GM19455 (cell line): ENCODE data around the gene PECR.
"Not testable (repeated sequence)": the region's sequence is repeated elsewhere in the genome, so short reads cannot be mapped to it uniquely, and the experiment has no call there.

Source experiments
- ATAC-seq: cut with Tn5 transposase; IDR thresholded peaks from one replicate; pipeline ENCODE4 v1.9.1; 2021; ENCODE audit not compliant: unreplicated experiment

Gene PECR

DNA sequence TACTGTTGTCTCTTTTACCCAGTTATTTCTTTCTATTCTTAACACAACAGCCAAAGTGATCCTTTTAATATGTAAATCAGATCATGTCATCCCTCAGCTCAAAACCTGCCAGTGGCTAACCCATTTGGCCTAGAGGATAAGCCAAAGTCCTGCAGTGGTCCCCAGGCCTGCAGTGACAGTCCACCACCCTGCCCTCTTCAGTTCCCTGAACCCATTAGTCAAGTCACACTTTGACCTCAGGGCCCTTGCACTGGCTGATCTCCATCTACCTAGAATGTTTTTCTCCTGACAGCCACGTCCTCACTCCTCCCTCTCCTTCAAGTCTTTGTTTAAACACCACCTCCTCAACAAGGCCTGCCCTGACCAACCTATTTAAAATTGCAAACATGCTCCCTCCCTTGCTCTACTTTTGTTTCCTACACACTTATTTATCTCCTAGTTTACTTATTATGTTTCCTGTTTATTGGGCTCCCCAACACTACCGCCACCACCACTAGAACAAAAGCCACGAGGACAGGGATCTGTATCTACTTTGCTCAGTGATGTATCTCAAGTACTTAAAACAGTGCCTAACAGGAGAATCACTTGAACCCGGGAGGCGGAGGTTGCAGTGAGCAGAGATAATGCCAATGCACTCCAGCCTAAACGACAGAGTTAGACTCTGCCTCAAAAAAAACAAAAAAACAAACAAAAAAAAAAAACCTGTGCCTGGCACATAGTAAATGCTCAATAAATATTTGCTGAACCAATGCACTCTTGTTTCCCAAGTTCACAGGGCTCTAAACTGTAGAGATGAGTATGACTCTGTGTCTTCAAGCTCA is 77.5 kb downstream of the PECR start:
- ATAC-seq = no peak

DNA sequence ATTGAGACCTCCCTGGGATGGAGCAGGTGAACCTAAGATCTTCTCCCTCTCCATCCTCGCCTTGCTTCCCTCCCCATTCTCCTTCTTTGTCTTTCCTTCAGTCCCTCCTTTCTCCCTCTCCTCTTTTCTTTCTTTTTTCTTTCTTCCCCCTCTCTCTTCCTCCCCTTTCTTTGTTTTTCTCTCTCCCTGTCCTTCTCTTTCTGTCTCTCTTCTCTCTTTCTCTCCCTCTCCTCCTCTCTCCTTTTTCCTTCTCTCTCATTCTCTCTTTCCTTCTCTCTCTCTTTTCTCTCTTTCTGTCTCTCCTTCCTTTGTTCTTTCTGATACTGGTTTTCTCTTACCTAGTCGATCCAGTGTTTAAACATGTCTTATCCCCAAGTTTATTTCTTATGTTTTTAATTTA is 78.9 kb downstream of the PECR start:
- no peak for ATAC-seq

DNA sequence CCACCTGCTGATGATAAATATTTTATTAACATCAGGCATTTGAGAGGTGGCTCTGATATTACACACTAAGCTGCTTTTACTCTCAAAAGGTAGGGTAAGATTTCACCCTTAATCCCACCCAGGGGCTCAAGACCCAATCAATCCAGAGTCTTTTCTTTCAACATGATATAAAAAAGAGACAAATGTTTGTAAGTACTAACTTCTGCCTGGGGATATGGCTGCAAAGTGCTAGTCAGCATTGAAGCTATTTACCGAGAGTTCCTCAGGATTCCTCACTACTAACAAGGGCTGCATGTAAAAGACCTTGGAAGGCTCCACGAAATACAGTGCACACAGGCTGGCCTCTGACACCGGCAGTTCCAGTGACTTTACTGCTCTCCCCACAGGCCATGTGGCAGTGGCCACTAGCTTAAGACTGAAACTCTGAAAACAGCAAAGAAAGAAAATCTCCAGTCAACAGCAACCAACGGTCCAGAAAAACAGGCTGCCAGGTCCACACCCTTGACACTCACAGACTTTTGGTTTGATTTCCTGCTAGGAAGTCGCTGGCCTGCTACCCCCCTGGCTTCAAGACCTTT is 79.4 kb downstream of the PECR start:
- no peak for ATAC-seq

DNA sequence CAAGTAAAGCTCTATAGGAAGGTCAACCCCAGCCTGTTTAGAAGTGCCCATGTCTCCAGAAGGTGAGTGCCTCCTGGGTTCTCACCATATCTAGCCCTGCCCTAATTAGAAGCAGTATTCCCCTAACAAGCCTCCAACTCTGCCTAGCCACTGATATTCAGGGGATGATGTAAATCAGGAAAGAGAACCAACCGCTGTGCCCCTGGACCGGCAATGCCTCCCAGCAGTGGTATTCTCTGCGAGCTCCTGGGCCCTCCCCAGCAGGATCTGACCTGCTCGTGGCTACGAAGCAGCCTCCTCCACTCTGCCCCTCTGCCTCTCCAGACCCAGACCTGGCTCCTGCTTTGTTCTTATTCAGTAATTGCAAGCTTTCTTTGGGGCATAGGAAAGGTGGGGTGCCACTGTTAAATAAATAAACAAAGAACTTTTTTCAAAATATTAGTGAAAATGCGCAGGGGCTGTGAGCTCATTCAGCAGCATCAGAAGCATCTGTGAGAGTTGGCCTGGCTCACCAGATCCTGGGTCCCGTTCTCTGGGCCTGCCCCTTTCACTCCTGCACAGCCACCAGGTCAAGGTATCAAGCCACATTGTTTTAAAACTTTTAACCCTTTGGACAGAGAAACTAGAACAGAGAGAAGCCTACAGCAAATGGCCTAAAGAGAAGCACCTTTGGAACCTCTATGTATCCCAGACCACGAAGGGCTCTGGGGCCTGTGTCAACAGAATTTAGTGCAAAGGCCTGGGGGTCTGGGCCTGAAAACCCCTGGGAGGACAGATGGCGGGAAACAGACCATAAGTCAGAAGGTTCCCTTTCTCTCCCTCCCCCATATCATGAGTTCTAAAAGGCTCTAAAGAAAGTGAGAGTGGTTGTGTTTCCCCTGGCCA is 80.2 kb downstream of the PECR start:
- ATAC-seq = no peak

DNA sequence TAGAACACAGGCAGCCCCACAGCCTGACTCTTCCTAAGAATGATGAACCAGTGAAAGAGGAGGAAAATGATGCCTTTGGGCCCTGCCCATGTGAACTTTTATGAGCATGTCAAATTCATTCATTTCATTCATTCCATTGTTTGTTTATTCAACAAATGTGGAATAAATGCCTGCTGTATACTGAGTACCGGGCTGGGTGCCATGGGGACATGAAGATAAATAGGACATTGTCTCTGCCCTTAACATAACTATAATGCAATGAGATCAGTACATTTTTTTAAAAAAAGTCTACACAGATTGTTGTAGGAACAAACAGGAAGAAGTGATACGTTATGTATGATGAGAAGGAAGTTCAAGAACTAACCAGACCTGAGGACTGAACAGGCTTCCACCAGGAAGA is 83.0 kb downstream of the PECR start:
- no peak for ATAC-seq

DNA sequence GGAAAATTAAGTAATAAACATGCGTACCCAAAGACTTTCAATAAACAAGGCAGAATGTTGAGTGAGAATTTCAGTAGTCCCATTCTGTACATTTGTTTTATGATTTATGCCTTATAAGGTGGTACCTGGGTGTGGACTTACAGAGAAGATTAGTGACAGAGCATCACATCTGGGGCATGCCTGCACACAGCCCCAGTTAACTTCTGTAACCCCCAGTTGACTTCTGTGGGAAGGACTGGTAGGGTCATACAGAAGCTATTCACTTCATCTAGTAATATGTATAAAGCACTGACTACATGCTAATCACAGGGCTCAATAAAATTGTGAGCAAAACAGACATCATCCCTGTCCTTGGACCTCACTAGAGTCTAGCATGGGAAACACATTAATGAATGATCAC is 84.4 kb downstream of the PECR start:
- ATAC-seq = no peak

DNA sequence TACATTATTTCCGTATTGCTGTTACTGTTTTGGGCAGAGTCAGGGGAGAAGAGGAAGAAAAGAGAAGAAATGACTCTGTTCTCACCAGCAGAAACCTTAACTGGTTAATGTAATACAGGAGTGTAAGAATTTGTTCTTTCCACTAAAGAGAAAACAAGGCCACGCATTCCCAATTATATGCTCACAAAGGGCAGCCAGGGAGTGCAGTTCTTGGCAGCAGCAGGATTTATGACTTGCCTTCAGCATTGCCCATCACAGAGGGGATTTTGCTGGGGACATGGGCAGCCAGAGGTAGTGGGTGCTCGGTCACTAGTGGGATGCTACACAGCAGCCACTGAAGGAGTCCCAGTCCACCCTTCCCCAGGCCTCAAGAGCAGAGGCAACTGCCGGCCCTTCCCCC is 86.7 kb downstream of the PECR start:
- ATAC-seq = no peak

DNA sequence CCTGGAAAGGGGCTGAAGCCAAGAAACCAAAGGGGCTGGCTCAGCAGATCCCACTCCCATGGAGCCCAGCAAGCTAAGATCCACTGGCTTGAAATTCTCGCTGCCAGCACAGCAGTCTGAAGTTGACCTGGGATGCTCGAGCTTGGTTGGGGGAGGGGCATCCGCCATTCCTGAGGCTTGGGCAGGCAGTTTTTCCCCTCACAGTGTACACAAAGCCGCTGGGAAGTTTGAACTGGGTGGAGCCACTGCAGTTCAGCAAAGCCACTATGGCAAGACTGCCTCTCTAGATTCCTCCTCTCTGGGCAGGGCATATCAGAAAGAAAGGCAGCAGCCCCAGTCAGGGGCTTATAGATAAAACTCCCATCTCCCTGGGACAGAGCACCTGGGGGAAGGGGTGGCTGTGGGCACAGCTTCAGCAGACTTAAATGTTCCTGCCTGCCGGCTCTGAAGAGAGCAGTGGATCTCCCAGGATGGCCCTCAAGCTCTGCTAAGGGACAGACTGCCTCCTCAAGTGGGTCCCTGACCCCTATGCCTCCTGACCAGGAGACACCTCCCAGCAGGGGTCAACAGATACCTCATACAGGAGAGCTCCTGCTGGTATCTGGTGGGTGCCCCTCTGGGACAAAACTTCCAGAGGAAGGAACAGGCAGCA is 92.9 kb downstream of the PECR start:
- ATAC-seq = not testable (repeated sequence)
